ENCODE measurements around the gene OARD1. TPM values are rescaled to one million over a fixed set of nuclear protein-coding genes. Genes with fewer than 3 reads are reported as not detected.

The OARD1 gene
- total and polyA plus RNA-seq, 10 of the 15 experiments (the other 5 are each of a cell fraction or from before 2014, with no cell fraction given): 19.0 to 63.5 (median 43.6) TPM

DNA sequence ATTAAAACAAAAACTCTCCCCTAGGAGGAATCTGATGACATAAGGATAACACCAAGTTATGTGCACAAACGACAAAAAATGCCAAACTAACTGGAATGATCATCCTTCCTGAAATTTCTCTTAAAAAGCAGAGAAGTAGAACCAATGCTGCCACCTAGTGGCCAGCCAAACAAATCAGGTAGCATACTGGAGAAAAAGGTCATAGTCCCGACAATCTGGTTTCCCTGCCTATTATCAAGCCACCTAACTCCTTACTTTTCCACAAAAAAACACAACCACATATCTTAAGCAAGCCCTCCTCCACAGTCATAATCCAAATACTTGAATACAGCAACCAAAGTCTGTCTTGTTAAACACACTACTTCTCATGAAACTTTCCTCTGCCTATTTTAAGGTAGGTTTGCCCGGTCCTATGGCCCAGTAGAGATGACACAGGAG lies 5.3 kb downstream of the OARD1 start (continued):
- TF ChIP-seq, protein P1, sequence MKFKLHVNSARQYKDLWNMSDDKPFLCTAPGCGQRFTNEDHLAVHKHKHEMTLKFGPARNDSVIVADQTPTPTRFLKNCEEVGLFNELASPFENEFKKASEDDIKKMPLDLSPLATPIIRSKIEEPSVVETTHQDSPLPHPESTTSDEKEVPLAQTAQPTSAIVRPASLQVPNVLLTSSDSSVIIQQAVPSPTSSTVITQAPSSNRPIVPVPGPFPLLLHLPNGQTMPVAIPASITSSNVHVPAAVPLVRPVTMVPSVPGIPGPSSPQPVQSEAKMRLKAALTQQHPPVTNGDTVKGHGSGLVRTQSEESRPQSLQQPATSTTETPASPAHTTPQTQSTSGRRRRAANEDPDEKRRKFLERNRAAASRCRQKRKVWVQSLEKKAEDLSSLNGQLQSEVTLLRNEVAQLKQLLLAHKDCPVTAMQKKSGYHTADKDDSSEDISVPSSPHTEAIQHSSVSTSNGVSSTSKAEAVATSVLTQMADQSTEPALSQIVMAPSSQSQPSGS (IDR thresholded peaks at IDR 0.05; ENCODE audit: low read length): no peak
- TF ChIP-seq ZZZ3 (IDR thresholded peaks at IDR 0.05; ENCODE audit: control insufficient read depth, insufficient read length, low read depth): no peak
- TF ChIP-seq WRNIP1 (IDR thresholded peaks at IDR 0.05; ENCODE audit: borderline replicate concordance, low read depth, low read length): no peak

DNA sequence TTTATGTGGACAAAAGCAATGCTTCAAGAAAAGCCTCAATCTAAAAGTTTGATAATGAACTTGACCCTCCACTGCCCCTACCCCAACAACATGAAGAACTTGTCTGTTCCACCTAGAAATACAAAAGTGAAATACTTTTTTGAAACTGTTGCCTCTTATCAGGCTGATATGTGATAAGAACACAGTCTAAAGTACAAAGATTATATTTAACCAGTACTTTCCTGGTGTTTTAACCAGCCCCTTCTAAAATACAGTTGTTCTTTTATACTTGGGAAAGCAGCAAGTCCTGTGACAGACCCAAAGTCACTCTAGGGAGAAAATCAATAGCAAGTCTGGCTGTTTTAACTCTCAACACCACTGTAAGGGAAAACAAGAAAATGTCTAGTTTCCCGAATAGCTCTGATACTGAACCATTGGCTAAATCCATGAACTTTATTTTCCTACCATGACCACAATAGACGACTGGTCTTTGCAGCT lies 6.6 kb downstream of the OARD1 start:
- no peak for TF ChIP-seq ZNF274 (IDR thresholded peaks at IDR 0.05; ENCODE audit: insufficient read depth, insufficient read length)
- no peaks in the 10 kb centered on the region for H3K27me3 ChIP-seq (replicated peaks in 1 of 2; ENCODE audit: control insufficient read depth in 2 of 2, insufficient read depth in 2 of 2, low read length in 1 of 2)
- RAD21 ChIA-PET (ENCODE audit: unreplicated experiment): no interaction called here
- no peak for DNase-seq (ENCODE audit: low read depth, low spot score)
- no peak overlapping the region for H3K4me3 ChIP-seq
- no peak for FAIRE-seq
- intact Hi-C loops (cut with micrococcal nuclease; ENCODE audit: unreplicated experiment): no loop called here
- H3K27ac ChIP-seq (ENCODE audit: control insufficient read depth, insufficient read depth): no peak overlapping the region
- SMC1A ChIA-PET (ENCODE audit: uncharacterized antibody, unreplicated experiment): interaction anchor here (0.7 to 0.8 kb wide), 2 partner anchors 9 to 61 kb away, joined by 3 read pairs; no protein-coding TSS in a partner anchor
- no peaks in the 10 kb centered on the region for H4K20me1 ChIP-seq (ENCODE audit: control insufficient read depth, insufficient read depth)
- no peaks in the 10 kb centered on the region for H3K9me3 ChIP-seq (replicated peaks; ENCODE audit: control insufficient read depth, insufficient read depth, low read length)
- POLR2A ChIA-PET: interaction anchor here (0.7 kb wide), 1 partner anchor 10 kb away, joined by 3 read pairs; no protein-coding TSS in a partner anchor
- 100% methylated on average over 2 of the region's 2 CpGs for WGBS (ENCODE audit: insufficient coverage, insufficient replicate concordance, low lambda C conversion rate, missing lambda C conversion rate)
- in situ Hi-C loops (cut with MboI): no loop called here
- no peak overlapping the region for H3K4me2 ChIP-seq (ENCODE audit: control insufficient read depth, insufficient read depth)
- H3K4me1 ChIP-seq (ENCODE audit: control insufficient read depth, insufficient read depth, low read length): 0 out of 2 replicates have a peak, but pooled peaks cover 1% of the 10 kb centered on the region
- H3K36me3 ChIP-seq (ENCODE audit: control insufficient read depth in 2 of 2, insufficient read depth in 2 of 2, low read length in 1 of 2): peaks cover 0 to 10% of the 10 kb centered on the region in 2 experiments; a peak in 2 of 4 replicates
- CTCF ChIA-PET: interaction anchor here (0.6 to 1.1 kb wide), 10 partner anchors 9 to 211 kb away, joined by 3 to 9 read pairs (median 3); partner anchors contain the start of gene UNC5CL
- H2AFZ ChIP-seq (ENCODE audit: control insufficient read depth, low read depth, low read length): no peak overlapping the region
- H3K79me2 ChIP-seq (ENCODE audit: control insufficient read depth, insufficient read depth, low read length): 0 out of 2 replicates have a peak, but pooled peaks cover 3% of the 10 kb centered on the region
- no peak for ATAC-seq
- BruUV-seq (replicated peaks): no TSS peak
- no peak overlapping the region for H3K9ac ChIP-seq (ENCODE audit: control insufficient read depth, insufficient read depth, low read length)

All from GM12878 (cell line).